Effector CD4-positive, alpha-beta T cell (primary cell): ENCODE measurements around the gene PRICKLE1.

Experiments
- DNase-seq: peaks from one replicate; pipeline ENCODE4 v3.0.0-alpha.2; 2020

Gene PRICKLE1

DNA sequence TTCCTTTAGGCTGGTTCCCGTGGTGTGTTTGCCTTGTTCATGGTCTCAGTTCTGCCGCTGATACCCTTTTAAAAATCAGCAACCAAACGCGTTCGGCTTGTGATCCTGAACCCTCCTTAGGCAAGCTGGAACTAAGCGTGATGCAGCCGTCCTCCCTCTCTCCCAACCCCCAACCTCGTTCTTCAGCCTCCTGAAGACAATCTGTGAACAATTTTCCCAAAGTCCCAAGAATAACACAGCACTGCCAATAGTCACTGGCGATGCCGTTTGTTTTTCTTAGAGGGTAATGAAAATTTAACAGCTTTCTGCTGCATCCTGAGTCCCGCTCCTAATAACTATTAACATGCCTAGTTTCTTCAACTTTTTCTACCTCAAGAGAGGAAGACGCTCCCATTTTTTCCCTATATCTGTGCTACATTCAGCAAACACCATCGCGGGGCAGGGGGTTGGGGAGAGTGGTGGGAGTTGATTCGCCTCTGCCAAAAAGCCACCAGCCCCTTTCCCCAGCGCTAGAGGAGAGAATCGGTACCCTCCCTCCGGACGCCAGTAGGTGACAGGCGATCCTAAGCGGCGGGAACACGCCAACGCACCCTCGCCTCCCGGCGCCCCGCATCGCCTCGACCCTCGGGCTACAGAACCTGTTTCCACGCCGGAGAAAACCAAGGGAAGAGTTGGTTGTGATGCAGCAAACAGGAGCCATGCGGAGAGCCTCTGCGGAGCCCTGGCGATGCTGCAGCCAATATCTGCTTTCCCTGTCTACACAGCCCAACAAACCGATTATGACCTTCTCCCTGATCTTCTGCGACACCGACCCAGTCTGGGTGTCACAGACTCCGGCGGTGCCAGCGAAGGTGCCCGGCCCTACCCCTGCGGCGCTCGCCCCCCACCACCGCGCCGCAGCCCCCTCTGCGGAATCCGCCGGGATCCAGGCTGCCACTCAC is 752 bp downstream of the PRICKLE1 start:
- DNase-seq: no peak

DNA sequence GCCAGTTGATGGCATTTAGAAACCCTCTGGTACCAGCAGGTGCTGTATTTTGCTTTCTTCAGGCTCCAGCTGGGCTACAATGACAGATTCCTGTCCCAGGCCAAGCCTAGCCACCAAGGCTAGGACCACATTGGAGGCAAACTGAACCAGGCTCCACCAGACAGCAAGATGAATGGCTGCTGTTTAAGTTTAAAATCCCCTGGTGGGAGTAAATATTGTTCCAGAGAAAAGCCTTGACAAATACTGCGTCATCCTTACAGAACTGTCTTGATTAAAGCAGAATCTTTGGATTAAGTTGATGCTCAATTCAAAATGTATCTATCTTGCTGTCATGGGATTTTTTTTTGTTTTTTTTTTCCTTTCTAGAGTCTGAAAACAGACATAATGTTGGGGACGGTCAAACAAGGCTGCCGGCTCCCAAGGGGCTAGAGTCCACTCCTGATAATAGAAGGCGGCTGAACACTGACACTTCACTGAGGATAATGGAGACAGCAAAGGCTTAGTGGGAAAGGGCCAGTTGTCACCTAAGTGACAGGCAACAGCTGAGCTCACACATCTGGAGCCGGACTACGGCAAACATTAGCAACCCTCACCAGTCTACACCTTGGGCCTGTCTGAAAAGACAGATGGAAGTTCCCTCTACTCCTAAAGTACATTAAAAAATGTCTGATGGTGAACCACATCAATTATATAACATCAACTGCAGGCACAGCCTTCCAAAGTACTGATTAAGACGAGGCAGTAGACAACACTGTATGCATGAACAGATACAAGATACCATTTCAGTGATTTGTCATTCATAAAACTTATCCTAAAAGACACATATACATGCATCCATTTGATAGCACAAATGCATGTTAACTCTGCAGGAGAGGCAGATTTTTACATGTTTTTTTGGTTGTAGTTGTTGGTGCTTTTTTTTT is 1.7 kb downstream of the PRICKLE1 start:
- no peak for DNase-seq

DNA sequence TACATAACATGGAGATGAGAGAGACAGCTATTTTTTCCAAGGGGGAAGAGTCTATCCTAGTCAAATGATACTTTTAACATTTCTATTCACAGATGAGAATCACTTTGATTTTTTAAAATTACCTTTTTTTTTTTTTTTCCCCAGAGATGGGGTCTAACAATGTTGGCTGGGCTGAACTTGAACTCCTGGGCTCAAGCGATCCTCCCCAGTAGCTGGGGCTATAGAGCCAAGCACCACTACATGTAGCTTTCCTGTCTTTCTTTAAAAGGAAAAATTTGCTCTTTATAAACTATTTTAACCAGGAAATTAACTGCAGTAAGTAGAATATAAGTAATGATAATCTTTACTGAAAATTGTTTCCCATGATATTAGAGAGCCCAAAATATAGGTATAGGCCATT is 3.3 kb downstream of the PRICKLE1 start:
- DNase-seq: no peak

DNA sequence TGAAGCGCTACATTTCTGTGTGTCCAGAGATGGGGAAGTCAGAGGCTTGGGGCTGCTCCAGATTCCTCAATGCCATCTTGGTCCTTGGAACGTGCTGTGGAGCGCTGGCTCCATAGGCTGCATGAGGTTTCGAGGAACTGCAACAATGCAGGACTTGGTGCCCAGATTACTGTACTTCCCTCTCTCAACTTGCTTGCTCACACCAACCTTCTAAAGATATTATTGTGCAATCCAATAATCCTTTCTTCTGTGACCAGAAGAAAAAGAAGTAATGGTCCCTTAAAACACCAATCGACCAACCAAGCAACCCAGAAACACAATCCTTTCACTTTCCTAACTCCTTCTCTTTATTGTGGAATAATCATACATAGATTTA is 3.7 kb downstream of the PRICKLE1 start:
- no peak for DNase-seq

DNA sequence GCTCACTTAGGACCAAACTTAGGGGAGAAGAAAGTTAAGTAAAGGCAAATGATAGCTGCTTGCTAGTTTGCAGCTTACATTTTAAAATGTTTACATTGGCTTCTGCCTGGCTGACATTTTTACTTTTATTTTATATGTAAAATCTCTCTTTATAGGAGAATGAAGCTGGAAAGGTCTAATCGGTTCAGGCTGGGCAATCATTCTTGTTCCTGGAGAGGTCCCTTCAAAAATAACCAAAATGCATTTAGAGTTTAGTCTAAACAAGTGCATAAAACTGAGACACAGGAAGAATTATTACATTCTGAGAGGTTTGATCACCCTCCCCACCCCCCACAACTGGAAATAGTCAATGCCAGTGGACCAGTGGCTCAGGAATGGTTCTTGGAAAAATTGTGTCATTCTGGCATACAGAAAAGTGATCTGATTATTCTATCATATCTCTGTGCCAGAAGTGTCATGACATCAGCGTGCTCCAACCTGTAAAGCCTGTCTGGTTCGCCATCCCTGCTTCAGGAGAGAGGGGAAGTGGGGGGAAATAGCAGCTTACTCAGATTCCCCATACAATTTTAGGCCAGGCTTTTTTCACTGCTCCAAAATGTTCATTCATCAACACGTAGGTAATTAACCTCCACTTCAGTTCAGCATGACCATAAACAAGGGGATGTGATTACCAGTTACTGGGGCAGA is 4.2 kb downstream of the PRICKLE1 start:
- DNase-seq: no peak

DNA sequence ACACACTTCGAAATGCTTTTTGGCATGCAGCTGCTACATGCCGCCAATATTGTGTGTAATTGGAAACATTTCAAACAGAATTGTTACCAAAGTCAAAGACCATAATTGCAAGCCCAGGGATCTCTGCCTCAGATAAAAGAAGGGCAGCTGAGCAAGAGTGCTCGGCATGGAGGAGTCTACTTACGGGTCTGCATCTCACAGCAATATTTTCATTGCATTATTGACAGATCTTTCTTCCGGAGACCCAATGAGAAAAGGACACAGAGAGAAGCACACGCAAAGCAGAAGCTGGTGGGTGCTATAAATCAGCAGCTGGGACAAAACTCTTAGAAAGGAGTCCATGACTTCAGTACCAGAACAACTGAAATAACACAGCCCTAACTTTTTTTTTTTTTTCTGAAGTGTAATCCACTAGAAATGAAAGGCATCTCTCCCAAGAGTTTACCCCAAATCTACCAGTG is 4.9 kb downstream of the PRICKLE1 start:
- DNase-seq: no peak

DNA sequence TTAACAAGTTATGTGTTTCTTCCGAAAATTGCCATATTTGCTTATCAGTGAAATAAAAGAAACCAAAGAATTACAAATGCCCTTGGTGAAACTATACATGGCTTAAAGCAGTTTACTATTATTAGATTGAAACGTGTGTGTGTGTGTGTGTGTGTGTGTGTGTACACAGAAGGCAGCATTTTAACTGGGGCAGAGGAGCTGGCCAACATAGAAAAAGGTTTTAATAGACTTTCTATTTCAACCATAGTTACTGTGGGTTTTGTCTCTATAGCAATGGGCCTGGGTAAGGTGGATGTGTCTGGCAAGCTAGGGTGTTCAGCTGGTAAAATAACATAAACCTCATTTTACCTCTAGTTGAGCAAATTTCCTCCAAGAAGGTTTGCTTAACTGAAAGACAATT is 6.5 kb downstream of the PRICKLE1 start:
- no peak for DNase-seq

DNA sequence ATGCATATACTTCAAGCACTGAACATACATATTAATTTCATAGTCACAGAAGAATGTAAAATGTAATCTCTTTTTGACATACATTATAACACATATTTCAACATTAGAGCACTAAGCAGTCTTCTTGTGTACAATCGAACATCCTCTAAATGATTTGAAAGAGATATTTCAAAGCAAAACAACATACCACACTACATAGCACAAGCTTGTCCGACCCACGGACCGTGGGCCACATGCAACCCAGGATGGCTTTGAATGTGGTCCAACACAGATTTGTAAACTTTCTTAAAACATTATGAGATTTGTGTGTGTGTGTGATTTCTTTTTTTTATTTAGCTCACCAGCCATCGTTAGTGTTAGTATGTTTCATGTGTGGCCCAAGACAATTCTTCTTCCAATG is 7.0 kb downstream of the PRICKLE1 start:
- no peak for DNase-seq

DNA sequence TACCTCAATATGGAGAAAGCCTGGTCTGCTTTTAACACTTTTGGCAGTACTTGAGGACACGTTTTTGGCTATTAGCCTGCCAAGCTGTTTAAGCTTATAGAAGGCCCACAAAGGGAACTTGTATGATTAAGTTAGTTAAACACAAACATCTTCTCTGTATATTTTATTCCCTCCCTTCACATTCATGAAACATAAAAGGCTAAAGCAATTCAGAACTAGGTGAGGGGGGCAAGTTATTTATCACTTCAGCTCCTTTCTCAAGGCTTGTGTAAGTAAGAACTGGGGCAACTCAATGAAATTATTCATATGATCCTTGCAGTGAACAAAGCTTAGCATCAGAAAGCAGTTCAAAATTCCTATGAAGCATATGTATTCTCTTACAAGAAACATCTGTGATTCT is 7.5 kb downstream of the PRICKLE1 start:
- no peak for DNase-seq

DNA sequence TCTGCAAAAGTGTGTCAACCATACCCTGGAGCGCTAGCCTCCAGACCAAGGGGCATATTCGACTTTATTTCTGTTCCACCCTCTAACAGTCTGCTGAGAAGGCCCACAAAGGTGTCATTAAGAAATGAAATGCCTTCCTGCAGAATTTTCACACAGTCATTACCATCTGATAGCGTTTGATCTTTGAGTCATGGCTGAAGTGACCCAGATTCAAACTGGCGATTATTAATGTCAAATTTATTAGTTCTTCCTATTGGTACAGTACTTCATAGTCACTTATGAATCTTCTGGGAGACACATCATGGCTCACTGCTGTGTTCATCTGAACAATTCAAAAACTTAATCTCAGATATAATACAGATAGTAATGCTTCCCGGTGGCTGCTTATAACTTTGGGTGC is 13.2 kb downstream of the PRICKLE1 start:
- DNase-seq: no peak

DNA sequence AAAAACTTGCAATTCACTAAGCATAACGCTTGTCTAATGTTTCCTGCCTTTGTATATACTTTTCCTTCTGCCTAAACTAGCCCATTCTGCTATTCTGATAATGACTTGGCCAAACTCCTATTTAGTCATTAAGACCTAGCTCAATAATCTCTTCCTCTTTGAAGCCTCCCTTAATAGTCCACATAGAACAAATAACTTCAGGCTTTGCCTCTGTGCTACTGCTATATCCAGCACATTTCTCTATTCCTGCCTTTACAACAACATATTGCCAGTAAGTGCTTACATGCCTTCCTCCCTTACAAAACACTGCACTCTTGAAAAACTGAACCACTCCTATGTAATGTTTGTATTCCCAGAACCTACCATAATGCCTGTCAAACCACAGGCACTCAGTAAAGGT is 13.8 kb downstream of the PRICKLE1 start:
- no peak for DNase-seq

DNA sequence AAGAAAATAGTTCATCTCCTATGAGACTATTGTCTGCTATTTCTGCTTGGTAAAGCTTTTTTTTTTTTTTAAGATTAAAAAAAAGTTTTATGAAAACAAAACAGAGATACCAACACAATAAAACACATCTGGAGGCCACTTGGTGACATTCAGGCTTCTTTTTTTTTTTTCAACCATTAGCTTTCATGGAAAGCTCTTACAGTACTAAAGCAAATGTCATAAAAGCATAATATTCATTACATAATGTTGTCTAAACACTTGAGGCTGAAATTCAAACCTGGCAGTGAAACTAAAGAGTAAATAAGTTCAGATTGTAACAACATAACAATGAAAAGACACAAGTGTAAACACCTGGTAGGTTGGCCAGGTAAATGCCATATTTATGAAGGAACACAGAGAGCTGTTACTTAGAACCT is 14.7 kb downstream of the PRICKLE1 start:
- DNase-seq: no peak

DNA sequence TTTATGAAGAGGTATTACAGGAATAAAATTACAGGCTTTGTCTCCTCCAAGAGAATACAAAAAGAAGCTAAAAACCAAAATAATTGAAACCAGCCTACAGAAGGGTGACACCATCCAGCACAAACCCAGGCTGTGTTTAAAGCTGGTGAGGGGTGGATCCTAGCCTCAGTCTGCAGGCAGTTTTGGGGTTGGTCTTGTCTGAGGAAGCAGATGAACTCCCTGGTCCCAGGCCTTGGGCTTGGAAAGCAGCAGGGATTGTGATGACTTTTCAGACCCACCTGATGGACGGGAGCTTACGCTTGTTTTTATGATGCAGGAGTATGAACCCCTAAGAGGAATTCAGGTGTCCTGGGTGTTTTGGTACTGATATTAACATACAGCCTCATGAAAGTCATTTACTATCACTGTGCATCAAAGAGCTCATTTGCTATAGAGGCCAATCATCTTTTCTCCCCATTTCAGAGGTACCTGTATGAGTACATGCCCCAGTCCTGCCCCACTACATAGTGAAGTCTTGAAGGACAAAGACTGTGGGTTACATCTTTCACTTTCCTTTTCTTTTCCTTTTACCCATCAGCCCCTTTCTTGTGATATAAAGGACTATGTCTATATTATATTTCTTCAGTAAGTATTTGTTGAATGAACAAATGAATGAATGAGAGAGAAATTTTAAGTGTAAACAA is 18.1 kb downstream of the PRICKLE1 start:
- no peak for DNase-seq

DNA sequence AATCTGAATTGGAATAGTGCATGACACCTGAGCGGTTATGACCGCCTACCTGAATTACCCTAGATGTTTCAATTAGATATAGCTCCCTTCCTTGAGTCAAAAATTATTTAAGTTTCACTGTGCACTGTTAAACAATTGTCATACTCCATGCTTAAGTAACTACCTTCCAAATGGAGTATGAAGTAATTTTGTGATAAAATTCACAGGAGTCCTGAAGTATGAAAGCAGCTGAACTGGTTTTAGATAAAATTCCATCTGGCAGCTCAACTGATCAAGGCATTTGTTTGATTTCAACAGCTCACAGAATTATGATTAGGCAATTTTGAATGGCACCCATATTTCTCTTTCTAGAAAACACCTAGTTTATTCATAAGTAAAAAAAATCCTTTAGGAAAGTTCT is 19.5 kb downstream of the PRICKLE1 start:
- no peak for DNase-seq

DNA sequence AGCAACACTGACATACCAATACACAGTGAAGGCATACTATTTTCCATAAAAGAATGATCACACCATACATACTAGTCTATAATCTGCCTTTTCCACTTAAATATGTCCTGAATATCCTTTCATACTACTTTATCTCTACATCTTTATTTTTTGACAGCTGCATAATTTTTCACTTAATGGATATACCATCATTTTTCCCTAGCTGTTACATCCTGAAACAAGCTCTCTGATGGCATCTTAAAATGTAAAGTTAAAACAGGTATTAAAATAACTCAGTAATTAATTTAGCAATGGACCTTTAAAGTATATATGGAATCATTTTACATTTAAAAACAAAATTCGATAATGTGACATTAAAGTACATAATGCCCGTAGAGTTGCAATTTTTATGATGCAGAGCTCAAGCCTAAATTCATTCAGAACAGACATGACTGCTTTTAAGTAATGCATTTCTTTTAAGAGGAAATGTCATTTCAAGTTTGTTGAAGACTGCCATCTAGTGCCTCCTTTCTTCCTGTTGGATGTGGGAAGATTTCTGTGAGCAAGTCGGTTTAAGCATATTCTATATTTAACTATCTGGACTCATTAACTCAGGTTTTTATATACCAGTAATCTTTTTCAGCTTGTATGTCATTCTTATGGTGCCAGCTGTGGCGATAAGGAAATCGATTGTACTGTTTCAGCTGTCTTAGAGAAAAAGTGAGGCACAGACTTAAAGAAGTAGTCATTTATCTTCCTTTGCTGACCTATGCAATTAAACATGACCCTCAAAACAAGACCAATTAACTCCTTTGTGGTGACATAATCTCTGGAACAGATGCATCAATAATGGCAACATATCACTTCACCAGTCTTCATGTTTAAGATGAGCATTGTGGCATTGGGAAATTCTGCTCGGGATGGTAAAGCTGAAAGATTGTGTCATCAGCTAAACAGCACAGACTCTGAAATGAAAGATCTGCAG is 20.3 kb downstream of the PRICKLE1 start:
- DNase-seq: no peak

DNA sequence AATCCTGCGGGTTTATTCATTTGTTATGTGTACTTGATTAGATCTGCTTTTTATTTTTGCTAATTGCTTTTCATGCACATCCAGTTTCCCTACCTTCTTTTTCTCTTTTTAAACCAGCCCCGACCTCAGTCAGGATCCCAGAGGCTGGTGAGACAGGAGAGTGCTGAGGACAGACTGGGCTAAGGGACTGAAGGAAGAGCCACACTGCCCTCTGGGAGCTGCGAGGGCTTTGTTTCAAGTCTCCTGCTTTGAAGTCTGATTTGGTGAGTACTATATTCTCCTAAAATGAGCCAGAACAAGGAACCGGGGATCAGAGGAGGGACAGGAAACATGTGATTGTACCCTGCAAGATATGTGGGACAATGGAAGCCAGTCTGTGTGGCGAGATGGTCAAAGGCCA is 23.9 kb downstream of the PRICKLE1 start:
- no peak for DNase-seq

DNA sequence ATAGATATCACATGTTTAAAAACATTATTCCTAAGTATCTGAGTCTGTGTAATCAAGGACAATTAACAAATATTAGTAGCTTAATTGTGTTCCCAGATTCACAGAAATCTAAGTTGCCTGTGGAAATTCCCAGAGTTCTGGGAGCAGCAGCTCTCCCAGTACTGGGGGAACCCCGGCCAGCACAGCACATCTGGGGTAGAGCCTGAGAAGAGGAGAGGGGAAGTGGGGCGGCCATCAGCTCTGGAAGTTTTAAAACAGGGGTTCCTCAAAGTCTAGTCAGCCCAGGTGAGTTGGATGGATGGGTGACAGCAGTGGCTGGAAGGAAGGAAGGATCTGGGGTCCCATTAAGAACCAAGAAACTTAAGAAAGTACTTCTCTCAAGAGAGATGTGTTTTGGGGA is 24.6 kb downstream of the PRICKLE1 start:
- no peak for DNase-seq

DNA sequence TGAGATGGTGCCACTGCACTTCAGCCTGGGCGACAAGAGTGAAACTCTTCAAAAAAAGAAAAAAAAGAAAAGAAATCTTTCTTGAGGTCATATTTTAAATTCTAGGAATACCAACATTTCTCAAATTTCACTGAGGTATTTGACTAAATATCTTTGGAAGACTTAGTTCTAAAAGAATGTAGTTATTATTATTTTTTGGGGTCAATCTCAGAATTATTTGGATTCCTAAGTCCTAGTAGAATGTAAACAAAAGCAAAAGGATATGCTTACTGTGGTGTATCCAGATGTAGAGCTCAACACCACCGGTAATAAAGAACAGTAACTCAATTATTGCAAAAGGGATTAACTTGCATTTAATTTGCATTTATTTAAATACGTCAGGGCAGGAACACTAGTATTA is 25.0 kb downstream of the PRICKLE1 start:
- no peak for DNase-seq

DNA sequence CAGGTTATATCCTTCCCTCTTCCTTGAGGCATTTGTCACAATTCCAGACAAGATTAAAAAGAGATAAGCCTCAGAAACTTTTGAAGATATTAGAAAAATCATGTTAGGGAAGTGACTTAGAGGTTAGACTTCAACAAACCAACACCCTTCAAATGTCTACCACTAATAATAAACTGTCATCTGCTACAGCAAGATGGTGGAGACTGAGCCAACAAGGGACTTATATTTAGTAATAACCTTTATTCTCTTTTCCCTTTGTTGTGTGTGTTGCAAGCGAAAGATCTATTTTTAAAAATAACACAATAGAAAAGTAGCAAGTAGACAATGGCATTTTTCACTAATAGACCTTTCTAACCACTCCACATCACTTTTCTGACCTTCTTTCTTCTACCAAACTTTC is 28.6 kb downstream of the PRICKLE1 start:
- no peak for DNase-seq

DNA sequence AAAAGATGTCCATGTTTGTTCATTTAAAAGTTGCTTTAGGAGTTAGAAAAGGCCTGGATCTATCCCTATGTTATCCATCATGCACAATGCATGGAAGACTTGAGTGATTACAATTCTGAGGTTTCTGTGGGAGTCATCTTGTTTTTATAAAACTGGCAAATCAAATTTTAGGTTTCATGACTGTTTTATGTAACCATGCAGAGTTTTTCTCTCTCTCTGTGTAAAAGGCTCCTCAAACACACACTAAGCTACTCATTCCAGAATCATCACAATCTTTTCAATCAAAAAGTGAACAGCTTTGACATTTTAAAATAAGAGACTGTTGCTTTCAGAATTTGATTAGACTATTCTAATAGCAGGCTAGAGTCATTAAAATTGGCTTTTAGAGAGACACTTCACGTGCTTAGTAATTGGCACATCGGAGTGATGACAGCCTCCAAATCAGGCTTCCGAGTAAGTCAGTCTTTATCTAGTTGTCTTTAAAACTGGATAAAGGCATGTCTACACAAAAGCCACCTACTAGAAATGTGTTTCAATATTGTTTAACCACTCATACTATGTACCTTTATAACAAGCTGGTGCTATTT is 31.9 kb downstream of the PRICKLE1 start:
- DNase-seq: no peak

DNA sequence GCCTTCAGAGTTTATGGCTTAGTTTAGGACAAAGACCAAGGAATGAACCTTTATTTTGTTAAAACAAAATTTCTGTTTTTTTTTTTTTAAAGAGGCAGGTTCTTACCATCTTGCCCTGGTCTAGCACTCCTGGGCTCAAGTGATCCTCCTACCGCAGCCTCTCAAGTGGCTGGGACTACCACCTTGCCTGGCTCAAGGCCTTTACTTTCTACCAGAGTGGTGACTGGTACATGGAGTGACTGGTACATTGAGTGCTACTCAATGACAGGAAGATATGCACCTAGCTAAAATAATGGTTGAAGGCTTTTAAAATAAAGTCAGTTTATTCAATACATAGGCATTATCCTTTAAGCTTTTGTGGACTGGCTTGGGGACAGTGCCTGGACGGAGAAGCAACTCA is 32.6 kb downstream of the PRICKLE1 start:
- no peak for DNase-seq
